ENCODE results near the gene CRNKL1. TPM values are rescaled to one million over a fixed set of nuclear protein-coding genes. Genes with fewer than 3 reads are reported as not detected.
"Not testable (repeated sequence)": the region's sequence is repeated elsewhere in the genome, so short reads cannot be mapped to it uniquely, and the experiment has no call there.

CRNKL1 gene
- total RNA-seq, 8 experiments from 2014 or later: 21.7 to 31.5 (median 26.4) TPM

DNA sequence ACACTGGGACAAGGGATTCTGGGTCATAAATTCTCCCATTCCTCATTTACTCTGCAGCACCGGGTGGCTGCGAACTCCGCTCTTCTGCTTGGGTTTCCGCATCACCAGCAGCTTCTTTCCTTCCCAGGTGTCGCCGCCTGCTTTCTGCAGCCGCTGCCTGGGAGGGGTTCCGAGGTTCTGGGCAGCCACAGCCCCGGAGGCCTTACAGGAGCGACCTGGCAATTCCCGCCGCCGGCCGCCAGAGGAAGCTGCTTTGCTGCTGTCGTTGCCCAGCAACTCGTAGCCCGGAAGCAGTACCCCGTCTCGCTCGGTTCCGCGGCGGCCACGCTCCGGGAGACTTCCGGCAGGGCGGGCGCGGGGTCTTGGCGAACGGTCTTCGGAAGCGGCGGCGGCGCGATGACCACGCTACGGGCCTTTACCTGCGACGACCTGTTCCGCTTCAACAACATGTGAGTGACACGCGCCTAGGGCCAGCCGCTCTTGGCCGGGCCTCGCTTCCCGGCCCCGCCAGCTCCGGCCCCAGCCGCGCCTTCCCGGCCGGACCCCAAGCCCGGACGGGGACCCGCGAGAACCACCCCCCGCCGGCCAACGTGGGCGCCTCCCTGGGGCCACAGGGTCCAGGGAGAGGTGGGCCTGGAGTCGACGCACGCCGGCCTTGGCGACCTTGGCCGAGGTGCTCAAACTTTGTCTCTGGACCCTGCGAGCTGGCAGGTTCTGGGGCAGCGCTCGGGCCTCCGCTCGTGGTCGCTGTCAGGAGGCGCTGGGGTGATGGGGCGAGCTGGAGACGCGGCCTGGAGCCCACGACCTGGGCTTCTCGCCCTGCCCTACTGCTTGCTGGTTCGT, 35.0 kb downstream of the CRNKL1 start, which contains the start of gene NAA20:
TSS of gene NAA20 (plus strand) at position 362 of the 843 bp plus-strand sequence. CDS start at position 397, 35 bp downstream.
- WGBS, 10 experiments: 0 to 1% (median 0%) methylated on average over 2 to 19 of the region's 81 CpGs; no CpG with 5 or more reads in 4 of the 10 experiments
- Histone ChIP-seq H3K4me1 (replicated peaks in 1 of 2) (peaks cover 8 to 9% of the 10 kb centered on the region in 2 donors), H3K4me3 (peak within 1 kb of the TSS; percentile 58 to 99 (median 76)), H3K27ac (peak within 1 kb of the TSS; percentile 71 to 90)
- in situ Hi-C loops (cut with MboI; ENCODE audit: low pct_unique_long_range_greater_than_20kb in 2 of 9, low sequenced_read_pairs in 9 of 9, unreplicated experiment in 9 of 9): loop anchor here in 3 of 9 experiments (25.0 kb wide), 2 partner anchors 230 to 330 kb away; no protein-coding TSS in a partner anchor
- ATAC-seq (replicated peaks in 6 of 8): peak; percentile 95 to 99 (median 98)

- ATAC-seq (replicated peaks in 6 of 8): no peak
- WGBS, 10 experiments: 20 to 58% (median 42%) methylated on average over 1 to 2 of the region's 2 CpGs; no CpG with 5 or more reads in 5 of the 10 experiments
- Histone ChIP-seq H3K4me3 (no peak overlapping the region), H3K4me1 (replicated peaks in 1 of 2) (peaks cover 14 to 18% of the 10 kb centered on the region in 2 donors), H3K27ac (no peak overlapping the region)
- in situ Hi-C loops (cut with MboI; ENCODE audit: low pct_unique_long_range_greater_than_20kb in 2 of 9, low sequenced_read_pairs in 9 of 9, unreplicated experiment in 9 of 9): loop anchor here in 3 of 9 experiments (25.0 kb wide), 2 partner anchors 227 to 327 kb away; no protein-coding TSS in a partner anchor
Observed at GRCh38 chr20:20014659-20015058, 37.6 kb downstream of the CRNKL1 start.

DNA sequence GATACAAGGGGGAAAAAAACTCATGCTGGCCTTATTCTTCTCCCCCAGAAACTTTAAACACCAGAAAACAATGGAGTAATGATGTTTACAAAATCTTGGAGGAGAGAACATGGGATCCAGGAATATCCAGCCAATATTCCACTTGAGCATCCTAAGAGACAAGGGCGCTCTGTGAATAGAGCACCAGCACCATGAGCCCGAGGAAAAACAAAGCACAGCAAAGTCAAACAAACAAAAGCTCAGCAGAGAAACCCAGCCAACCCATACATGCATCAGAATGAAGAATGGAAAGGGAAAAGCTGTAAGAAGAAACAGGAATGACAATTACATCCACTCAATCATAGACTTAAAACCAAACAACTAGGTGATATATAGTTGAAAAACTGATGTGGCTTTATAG, 39.7 kb downstream of the CRNKL1 start:
- WGBS, 10 experiments: 0 to 92% (median 60%) methylated on average over 1 to 2 of the region's 2 CpGs; no CpG with 5 or more reads in 5 of the 10 experiments
- peaks cover 9 to 10% of the 10 kb centered on the region in 2 donors for H3K4me1 ChIP-seq (replicated peaks in 1 of 2)
- no peak overlapping the region for H3K4me3 ChIP-seq
- no peak overlapping the region for H3K27ac ChIP-seq
- in situ Hi-C loops (cut with MboI; ENCODE audit: low pct_unique_long_range_greater_than_20kb in 2 of 9, low sequenced_read_pairs in 9 of 9, unreplicated experiment in 9 of 9): loop anchor here in 3 of 9 experiments (25.0 kb wide), 2 partner anchors 225 to 325 kb away; no protein-coding TSS in a partner anchor
- peak in 1 of 8 experiments; percentile 37 for ATAC-seq (replicated peaks in 6 of 8)

GRCh38 chr20:20010639-20011500, 41.4 kb downstream of the CRNKL1 start:
- Histone ChIP-seq H3K4me3 (no peak overlapping the region), H3K27ac (no peak overlapping the region), H3K4me1 (replicated peaks in 1 of 2) (peaks cover 6 to 10% of the 10 kb centered on the region in 2 donors)
- in situ Hi-C loops (cut with MboI; ENCODE audit: low pct_unique_long_range_greater_than_20kb in 2 of 9, low sequenced_read_pairs in 9 of 9, unreplicated experiment in 9 of 9): loop anchor here in 3 of 9 experiments (25.0 kb wide), 2 partner anchors 224 to 324 kb away; no protein-coding TSS in a partner anchor
- 0 to 71% (median 52%) methylated on average over 2 to 4 of the region's 4 CpGs; no CpG with 5 or more reads in 1 of the 10 experiments for WGBS, 10 experiments
- ATAC-seq (replicated peaks in 6 of 8): peak; percentile 49 to 89 (median 74)

DNA sequence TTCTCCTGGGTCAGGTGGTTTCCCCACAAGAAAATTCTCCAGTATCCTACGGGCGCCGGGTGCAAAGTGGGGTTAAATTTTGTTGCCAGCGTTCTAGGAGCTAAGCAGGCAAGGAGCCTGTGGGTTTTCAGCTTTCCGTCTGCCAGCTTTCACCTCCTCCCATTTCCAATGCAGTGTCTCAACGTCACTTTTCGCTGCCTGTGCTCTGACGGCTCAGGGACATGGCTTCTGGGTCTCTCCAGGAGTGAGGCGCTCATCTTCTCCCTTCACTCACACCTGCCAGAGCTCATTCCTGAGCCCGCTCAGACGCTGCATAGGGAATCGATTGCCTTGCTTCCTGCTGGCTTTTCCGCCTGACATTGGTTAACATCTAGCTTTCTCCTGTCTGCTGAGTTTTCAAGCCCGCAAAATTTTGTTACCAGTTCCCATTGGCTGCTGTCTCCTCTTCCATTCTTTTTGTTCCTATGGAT, 42.4 kb downstream of the CRNKL1 start:
- ATAC-seq (replicated peaks in 6 of 8): peak in 5 of 8 experiments; percentile 26 to 64 (median 57)
- WGBS, 10 experiments: 28 to 73% (median 57%) methylated on average over 1 to 11 of the region's 14 CpGs; no CpG with 5 or more reads in 1 of the 10 experiments
- Histone ChIP-seq H3K4me1 (replicated peaks in 1 of 2) (peaks cover 10 to 12% of the 10 kb centered on the region in 2 donors), H3K4me3 (no peak overlapping the region), H3K27ac (peak overlapping the region in 1 of 2 donors; percentile 32)
- in situ Hi-C loops (cut with MboI; ENCODE audit: low pct_unique_long_range_greater_than_20kb in 2 of 9, low sequenced_read_pairs in 9 of 9, unreplicated experiment in 9 of 9): loop anchor here in 4 of 9 experiments (10.0 to 25.0 kb wide), 3 partner anchors 223 to 323 kb away; no protein-coding TSS in a partner anchor

DNA sequence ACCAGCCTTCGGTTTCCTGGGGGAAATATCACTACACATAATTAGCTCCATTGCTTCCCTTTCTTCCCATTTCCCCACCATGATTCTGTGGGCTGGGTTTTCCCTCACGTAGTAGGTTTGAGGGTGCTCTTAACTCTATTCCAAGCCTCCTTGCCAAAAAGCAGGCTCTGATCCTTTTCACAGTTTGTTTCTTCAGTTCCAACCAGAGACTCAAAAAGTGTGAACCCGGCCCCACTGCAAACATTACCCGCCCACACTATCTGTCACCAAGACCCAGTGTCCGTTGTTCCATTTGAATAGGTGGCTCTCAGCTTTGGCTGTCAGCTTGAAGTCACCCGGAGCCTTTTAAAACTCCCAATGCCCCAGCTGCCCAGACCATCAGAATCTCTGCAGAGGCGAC, 46.9 kb downstream of the CRNKL1 start:
- peaks cover 3 to 12% of the 10 kb centered on the region in 2 donors for H3K4me1 ChIP-seq (replicated peaks in 1 of 2)

DNA sequence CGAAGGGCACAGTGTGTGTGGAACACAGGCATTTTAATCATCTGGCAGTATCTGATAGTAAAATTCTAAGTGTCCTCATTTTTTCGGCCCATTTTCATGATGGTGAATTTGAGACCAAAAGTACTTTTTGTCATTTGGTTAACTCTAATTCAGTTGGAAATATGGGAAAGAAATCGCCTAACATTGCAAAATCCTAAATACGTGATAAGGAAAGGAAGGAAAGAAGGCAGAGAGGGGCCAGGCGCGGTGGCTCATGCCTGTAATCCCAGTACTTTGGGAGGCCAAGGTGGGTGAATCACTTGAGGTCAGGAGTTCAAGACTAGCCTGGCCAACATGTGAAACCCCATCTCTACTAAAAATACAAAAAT, 48.3 kb downstream of the CRNKL1 start:
- in situ Hi-C loops (cut with MboI; ENCODE audit: low pct_unique_long_range_greater_than_20kb in 2 of 9, low sequenced_read_pairs in 9 of 9, unreplicated experiment in 9 of 9): loop anchor here in 4 of 9 experiments (10.0 to 25.0 kb wide), 3 partner anchors 217 to 317 kb away; no protein-coding TSS in a partner anchor
- not testable (repeated sequence) for H3K27ac ChIP-seq

More for the DNA sequence above, 46.9 kb downstream of the CRNKL1 start:
- no peak overlapping the region for H3K4me3 ChIP-seq
- in situ Hi-C loops (cut with MboI; ENCODE audit: low pct_unique_long_range_greater_than_20kb in 2 of 9, low sequenced_read_pairs in 9 of 9, unreplicated experiment in 9 of 9): loop anchor here in 4 of 9 experiments (10.0 to 25.0 kb wide), 3 partner anchors 218 to 318 kb away; no protein-coding TSS in a partner anchor
- 20 to 100% (median 70%) methylated on average over 1 to 7 of the region's 7 CpGs; no CpG with 5 or more reads in 2 of the 10 experiments for WGBS, 10 experiments
- ATAC-seq (replicated peaks in 6 of 8): peak in 1 of 8 experiments; percentile 32
- H3K27ac ChIP-seq: no peak overlapping the region

GRCh38 chr20:20003031-20003954, 49.0 kb downstream of the CRNKL1 start:
- peak in 2 of 8 experiments; percentile 12 to 20 for ATAC-seq (replicated peaks in 6 of 8)
- in situ Hi-C loops (cut with MboI; ENCODE audit: low pct_unique_long_range_greater_than_20kb in 2 of 9, low sequenced_read_pairs in 9 of 9, unreplicated experiment in 9 of 9): loop anchor here in 4 of 9 experiments (10.0 to 25.0 kb wide), 3 partner anchors 216 to 316 kb away; no protein-coding TSS in a partner anchor
- H3K4me1 ChIP-seq (replicated peaks in 1 of 2): peaks cover 0 to 6% of the 10 kb centered on the region in 2 donors
- H3K27ac ChIP-seq: no peak overlapping the region
- 34 to 100% (median 87%) methylated on average over 2 to 15 of the region's 23 CpGs for WGBS, 10 experiments
- H3K4me3 ChIP-seq: no peak overlapping the region

More for the DNA sequence above, 48.3 kb downstream of the CRNKL1 start:
- not testable (repeated sequence) for ATAC-seq (replicated peaks in 6 of 8); H3K4me3 ChIP-seq; H3K4me1 ChIP-seq (replicated peaks in 1 of 2)
- 40 to 100% (median 93%) methylated on average over 1 to 6 of the region's 6 CpGs; no CpG with 5 or more reads in 1 of the 10 experiments for WGBS, 10 experiments

DNA sequence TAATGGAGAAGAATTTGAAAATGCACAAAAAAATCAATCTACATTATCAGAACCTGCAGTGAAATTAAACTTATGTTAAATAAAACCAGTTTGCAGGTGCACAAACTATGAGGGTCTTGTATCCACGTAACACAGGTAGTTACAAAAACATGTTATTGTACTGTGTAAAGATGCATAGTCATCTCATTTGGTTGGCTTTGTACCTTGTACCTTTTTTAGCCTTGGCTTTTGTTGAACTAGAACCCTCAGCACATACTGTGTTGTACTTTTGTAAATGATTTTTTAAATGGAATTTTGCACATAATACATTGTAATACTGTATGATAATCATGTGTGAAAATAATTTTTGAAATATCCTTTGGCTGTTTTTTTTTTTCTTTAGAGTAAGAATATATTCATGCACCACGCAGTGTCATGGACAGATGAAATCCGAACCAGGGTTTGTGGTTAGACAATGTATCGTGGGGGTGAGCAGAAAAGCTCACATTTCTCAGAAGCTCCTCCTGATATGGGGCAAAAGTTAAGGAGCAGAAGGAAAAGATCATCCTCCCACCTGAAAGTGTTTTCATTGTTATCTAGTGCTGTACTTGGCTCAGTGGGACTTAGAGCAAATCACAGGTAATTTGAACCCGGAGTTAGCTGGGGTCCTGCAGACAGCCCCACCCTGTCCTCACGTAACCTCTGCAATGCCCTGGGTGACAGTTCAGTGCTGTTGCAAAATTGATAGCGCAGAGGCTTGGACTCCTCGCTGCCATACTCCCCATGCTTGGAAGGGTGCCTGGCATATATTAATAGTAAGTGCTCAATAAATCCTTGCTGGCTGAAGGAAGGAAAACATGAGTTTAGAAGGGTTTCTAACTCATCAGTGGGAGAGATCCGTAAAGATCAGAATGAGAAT, 49.9 kb downstream of the CRNKL1 start:
- ATAC-seq (replicated peaks in 6 of 8): peak in 1 of 8 experiments; percentile 13
- H3K4me3 ChIP-seq: no peak overlapping the region
- peaks cover 0 to 6% of the 10 kb centered on the region in 2 donors for H3K4me1 ChIP-seq (replicated peaks in 1 of 2)
- 40 to 100% (median 88%) methylated on average over 1 to 8 of the region's 9 CpGs for WGBS, 10 experiments
- in situ Hi-C loops (cut with MboI; ENCODE audit: low pct_unique_long_range_greater_than_20kb in 2 of 9, low sequenced_read_pairs in 9 of 9, unreplicated experiment in 9 of 9): loop anchor here in 4 of 9 experiments (10.0 to 25.0 kb wide), 3 partner anchors 215 to 315 kb away; no protein-coding TSS in a partner anchor
- H3K27ac ChIP-seq: no peak overlapping the region

GRCh38 chr20:20000211-20000968, 51.9 kb downstream of the CRNKL1 start:
- ATAC-seq (replicated peaks in 6 of 8): no peak
- in situ Hi-C loops (cut with MboI; ENCODE audit: low pct_unique_long_range_greater_than_20kb in 2 of 9, low sequenced_read_pairs in 9 of 9, unreplicated experiment in 9 of 9): loop anchor here in 4 of 9 experiments (10.0 to 25.0 kb wide), 3 partner anchors 213 to 313 kb away; no protein-coding TSS in a partner anchor
- Histone ChIP-seq H3K4me3 (no peak overlapping the region), H3K27ac (no peak overlapping the region), H3K4me1 (replicated peaks in 1 of 2) (peaks cover 0 to 3% of the 10 kb centered on the region in 2 donors)
- 76 to 95% (median 87%) methylated on average over 3 to 12 of the region's 14 CpGs; no CpG with 5 or more reads in 2 of the 10 experiments for WGBS, 10 experiments
